GM12891 (cell line): Measurements from ENCODE around the gene CORO1C.

ENCODE experiments used
- PAX5 ChIP-seq: IDR thresholded peaks from 2 replicates; pipeline ENCODE4 v1.6.1; 2011; ENCODE audit warnings: low read length, moderate library complexity, mild to moderate bottlenecking; ENCODE audit not compliant: insufficient read depth, severe bottlenecking
- POLR2A ChIP-seq: IDR thresholded peaks from 2 replicates; pipeline ENCODE4 v1.6.1; 2011; ENCODE audit warnings: low read depth, low read length, control low read depth
- POLR2AphosphoS5 ChIP-seq: IDR thresholded peaks from 2 replicates; pipeline ENCODE4 v1.6.1; 2011; ENCODE audit warnings: low read depth, low read length, control low read depth
- TAF1 ChIP-seq: IDR thresholded peaks from 2 replicates; pipeline ENCODE4 v1.6.1; 2011; ENCODE audit warnings: low read depth, low read length, control low read depth

DNA sequence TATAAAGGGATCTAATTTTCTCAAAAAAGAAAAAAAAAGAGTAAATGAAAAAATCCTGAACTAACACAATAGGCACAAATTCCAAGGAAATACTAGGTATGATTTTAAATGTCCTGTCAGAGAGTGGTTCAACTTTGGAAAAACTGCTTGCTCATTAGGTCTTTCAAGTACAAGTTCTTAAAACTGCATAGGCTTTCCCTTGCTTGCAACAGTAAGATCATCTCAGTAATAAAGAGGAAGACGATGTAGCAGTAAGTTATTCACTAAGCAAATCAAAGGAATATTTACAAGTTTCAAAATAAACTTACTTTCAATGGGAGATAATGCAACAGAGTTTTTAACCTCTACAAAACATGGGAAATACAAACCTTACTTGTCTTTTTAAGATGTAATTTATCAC lies 21.6 kb downstream of the CORO1C start:
- TF ChIP-seq POLR2AphosphoS5 (no peak), POLR2A (no peak), TAF1 (no peak), PAX5 (no peak)
